Ramos (cell line): Measurements from ENCODE around the gene RHBDD3.

ENCODE experiments used
- in situ Hi-C: fragments of 300-500 bp; cut with MboI; formaldehyde crosslinking; loops from one replicate; pipeline ENCODE4 v1.14.3; 2022; ENCODE audit warnings: low sequenced_read_pairs; ENCODE audit not compliant: unreplicated experiment

RHBDD3 gene

GRCh38 chr22:29306835-29307595 is 39.2 kb upstream of the RHBDD3 start:
- in situ Hi-C loops = no loop called here

- in situ Hi-C loops = no loop called here
Observed at GRCh38 chr22:29306175-29306834, 38.5 kb upstream of the RHBDD3 start, which contains the start of gene GAS2L1. TSS of gene GAS2L1 (plus strand) at chr22:29306650. CDS start at chr22:29308106, 1,456 bp downstream.

- in situ Hi-C loops = no loop called here
Observed at GRCh38 chr22:29305836-29306174, 38.0 kb upstream of the RHBDD3 start.

- in situ Hi-C loops = no loop called here
Observed at GRCh38 chr22:29302681-29303465, 35.1 kb upstream of the RHBDD3 start.

GRCh38 chr22:29302402-29302680 is 34.6 kb upstream of the RHBDD3 start:
- in situ Hi-C loops = no loop called here

- in situ Hi-C loops = no loop called here
Observed at GRCh38 chr22:29301716-29302401, 34.1 kb upstream of the RHBDD3 start.

- in situ Hi-C loops = no loop called here
Observed at GRCh38 chr22:29300807-29301601, 33.2 kb upstream of the RHBDD3 start.

- in situ Hi-C loops = no loop called here
Observed at GRCh38 chr22:29300467-29300806, 32.7 kb upstream of the RHBDD3 start.

- in situ Hi-C loops = no loop called here
Observed at GRCh38 chr22:29299136-29299900, 31.5 kb upstream of the RHBDD3 start.

- in situ Hi-C loops = no loop called here
Observed at GRCh38 chr22:29298641-29299040, 30.9 kb upstream of the RHBDD3 start.

GRCh38 chr22:29292379-29292778 is 24.6 kb upstream of the RHBDD3 start:
- in situ Hi-C loops = no loop called here

- in situ Hi-C loops = no loop called here
Observed at GRCh38 chr22:29291215-29291614, 23.4 kb upstream of the RHBDD3 start.

- in situ Hi-C loops = no loop called here
Observed at GRCh38 chr22:29290061-29290460, 22.3 kb upstream of the RHBDD3 start.

- in situ Hi-C loops = no loop called here
Observed at GRCh38 chr22:29288837-29289236, 21.1 kb upstream of the RHBDD3 start.

- in situ Hi-C loops = no loop called here
Observed at GRCh38 chr22:29284196-29284595, 16.4 kb upstream of the RHBDD3 start.

GRCh38 chr22:29277927-29278326 is 10.1 kb upstream of the RHBDD3 start:
- in situ Hi-C loops = no loop called here

GRCh38 chr22:29275819-29276565 is 8.2 kb upstream of the RHBDD3 start:
- in situ Hi-C loops = no loop called here

GRCh38 chr22:29275167-29275566 is 7.4 kb upstream of the RHBDD3 start:
- in situ Hi-C loops = no loop called here

- in situ Hi-C loops = no loop called here
Observed at GRCh38 chr22:29272624-29273023, 4.8 kb upstream of the RHBDD3 start.
